Measurements from ENCODE around the gene NBPF3. TPM values are rescaled to one million over a fixed set of nuclear protein-coding genes. Genes with fewer than 3 reads are reported as not detected.
A peak's percentile ranks its signal among the peaks of the same experiment; 100 is the strongest.

Gene NBPF3
- total and polyA plus RNA-seq, 2 donors (not counting 3 experiments of a cell fraction or from before 2014, with no cell fraction given): 3.3 to 6.5 TPM

- no peak overlapping the region for H3K4me3 ChIP-seq (replicated peaks in 1 of 3; ENCODE audit: insufficient read depth in 1 of 3, low read depth in 1 of 3, low read length in 3 of 3)
- no TSS peak for BruUV-seq (replicated peaks)
- DNase-seq (ENCODE audit: low read depth, low spot score) (peak; percentile 8), FAIRE-seq (no peak)
- peak overlapping the region; percentile 79 for H2AFZ ChIP-seq (ENCODE audit: low read depth, low read length)
- CTCF ChIA-PET: interaction anchor here (0.6 to 2.4 kb wide), 34 partner anchors 8 to 908 kb away, joined by 3 to 45 read pairs (median 4); no protein-coding TSS in a partner anchor
- H3K4me1 ChIP-seq (ENCODE audit: control insufficient read depth, extremely low read depth, insufficient read depth, low read length): peaks cover 3% of the 10 kb centered on the region
- H3K36me3 ChIP-seq (ENCODE audit: control insufficient read depth in 2 of 2, extremely low read depth in 1 of 2, insufficient read depth in 2 of 2, low read length in 2 of 2): no peaks in the 10 kb centered on the region
- TF ChIP-seq EZH2 (IDR thresholded peaks at IDR 0.05; ENCODE audit: borderline replicate concordance, low read depth, low read length, severe bottlenecking) (no peak), POLR2AphosphoS5 (IDR thresholded peaks at IDR 0.05; ENCODE audit: insufficient read depth, low read depth, low read length) (no peak), POLR2A (IDR thresholded peaks at IDR 0.05; ENCODE audit: low read depth, low read length) (no peak), MYC (IDR thresholded peaks at IDR 0.05; ENCODE audit: low read depth, low read length) (no peak), GATA2 (IDR thresholded peaks at IDR 0.05; ENCODE audit: insufficient read depth, insufficient read length, low read depth, low read length) (no peak), JUN (IDR thresholded peaks at IDR 0.05; ENCODE audit: borderline replicate concordance, insufficient read depth, insufficient read length, low read depth) (no peak), FOS (IDR thresholded peaks at IDR 0.05; ENCODE audit: borderline replicate concordance, insufficient read depth, low read length) (no peak)
- TF ChIP-seq, protein P1, sequence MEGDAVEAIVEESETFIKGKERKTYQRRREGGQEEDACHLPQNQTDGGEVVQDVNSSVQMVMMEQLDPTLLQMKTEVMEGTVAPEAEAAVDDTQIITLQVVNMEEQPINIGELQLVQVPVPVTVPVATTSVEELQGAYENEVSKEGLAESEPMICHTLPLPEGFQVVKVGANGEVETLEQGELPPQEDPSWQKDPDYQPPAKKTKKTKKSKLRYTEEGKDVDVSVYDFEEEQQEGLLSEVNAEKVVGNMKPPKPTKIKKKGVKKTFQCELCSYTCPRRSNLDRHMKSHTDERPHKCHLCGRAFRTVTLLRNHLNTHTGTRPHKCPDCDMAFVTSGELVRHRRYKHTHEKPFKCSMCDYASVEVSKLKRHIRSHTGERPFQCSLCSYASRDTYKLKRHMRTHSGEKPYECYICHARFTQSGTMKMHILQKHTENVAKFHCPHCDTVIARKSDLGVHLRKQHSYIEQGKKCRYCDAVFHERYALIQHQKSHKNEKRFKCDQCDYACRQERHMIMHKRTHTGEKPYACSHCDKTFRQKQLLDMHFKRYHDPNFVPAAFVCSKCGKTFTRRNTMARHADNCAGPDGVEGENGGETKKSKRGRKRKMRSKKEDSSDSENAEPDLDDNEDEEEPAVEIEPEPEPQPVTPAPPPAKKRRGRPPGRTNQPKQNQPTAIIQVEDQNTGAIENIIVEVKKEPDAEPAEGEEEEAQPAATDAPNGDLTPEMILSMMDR (IDR thresholded peaks at IDR 0.05; ENCODE audit: extremely low read depth in 1 of 2, insufficient read depth in 1 of 2, low read depth in 1 of 2, low read length in 2 of 2): peak; percentile 35 to 76
- intact Hi-C loops (cut with micrococcal nuclease) (loop anchor here (1.0 kb wide), 2 partner anchors 66 to 87 kb away; no protein-coding TSS in a partner anchor), dilution Hi-C loops (cut with MboI; ENCODE audit: extremely low pct_ligation_motif_present, low sequenced_read_pairs) (no loop called here)
- no peaks in the 10 kb centered on the region for H3K9me3 ChIP-seq (replicated peaks; ENCODE audit: control insufficient read depth, insufficient read depth, low read length)
- H3K79me2 ChIP-seq (ENCODE audit: control insufficient read depth, insufficient read depth, low read length): no peaks in the 10 kb centered on the region
- H3K27ac ChIP-seq (ENCODE audit: insufficient read depth, low read depth, low read length): no peak overlapping the region
- POLR2A ChIA-PET: interaction anchor here (0.5 kb wide), 1 partner anchor 497 kb away, joined by 5 read pairs; no protein-coding TSS in a partner anchor
- H3K27me3 ChIP-seq (ENCODE audit: control insufficient read depth in 2 of 2, insufficient read depth in 2 of 2, low read length in 2 of 2): peaks cover 51% of the 10 kb centered on the region in 2 experiments
- H4K20me1 ChIP-seq (replicated peaks; ENCODE audit: control insufficient read depth, extremely low read depth, insufficient read depth, low read length): no peaks in the 10 kb centered on the region
- H3K4me2 ChIP-seq (ENCODE audit: insufficient read depth, low read length): no peak overlapping the region
- no peak overlapping the region for H3K9ac ChIP-seq (replicated peaks; ENCODE audit: extremely low read depth, insufficient read depth, low read length)
- no peaks in the 10 kb centered on the region for H3K9me1 ChIP-seq (replicated peaks; ENCODE audit: control insufficient read depth, extremely low read depth, insufficient read depth, low read length)
Measured at GRCh38 chr1:21508580-21509350, 68.8 kb downstream of the NBPF3 start.
